NT2/D1 (cell line): ENCODE data around the gene SMG7.

Experiments used
- SUZ12 ChIP-seq: IDR thresholded peaks from 2 replicates; pipeline ENCODE4 v1.6.1; 2011; ENCODE audit not compliant: insufficient read length, insufficient read depth; ENCODE audit errors: extremely low read depth
- YY1 ChIP-seq: IDR thresholded peaks from 2 replicates; pipeline ENCODE4 v1.6.1; 2011; ENCODE audit not compliant: insufficient read length, insufficient read depth
- ZNF274 ChIP-seq: IDR thresholded peaks from 2 replicates; pipeline ENCODE4 v1.6.1; 2011; ENCODE audit warnings: mild to moderate bottlenecking, low read depth, low read length

- TF ChIP-seq YY1 (no peak), SUZ12 (no peak), ZNF274 (no peak)
Observed at GRCh38 chr1:183589384-183589783, 117.1 kb downstream of the SMG7 start.
